ENCODE results near the gene KCNG1. TPM values are rescaled to one million over a fixed set of nuclear protein-coding genes. Genes with fewer than 3 reads are reported as not detected.

KCNG1 gene
- total RNA-seq, 2 donors from 2014 or later: 4.9 to 6.2 TPM

- WGBS, 2 donors: 24 to 30% methylated on average over 12 to 13 of the region's 13 CpGs
- TF ChIP-seq CTCF (IDR thresholded peaks at IDR 0.05): peak in 6 of 7 experiments; percentile 16 to 49 (median 34)
- TF ChIP-seq POLR2A (IDR thresholded peaks at IDR 0.05): no peak
- H3K4me1 ChIP-seq: no peaks in the 10 kb centered on the region
- intact Hi-C loops (cut with DNase I): loop anchor here (5.0 kb wide), 1 partner anchor 314 kb away; no protein-coding TSS in a partner anchor
- no peak overlapping the region for H3K4me3 ChIP-seq
- H3K27ac ChIP-seq: no peak overlapping the region
- H3K9me3 ChIP-seq: no peaks in the 10 kb centered on the region
- DNase-seq (peak in 1 of 4 donors; percentile 20), ATAC-seq (peak; percentile 48)
- no peaks in the 10 kb centered on the region for H3K27me3 ChIP-seq
- no peaks in the 10 kb centered on the region for H3K36me3 ChIP-seq (replicated peaks in 1 of 2; ENCODE audit: insufficient read depth in 1 of 2, low read depth in 2 of 2)
Observed at GRCh38 chr20:50992733-50993457, 30.0 kb downstream of the KCNG1 start.

GRCh38 chr20:50992336-50992732, 30.6 kb downstream of the KCNG1 start:
- WGBS, 2 donors: 45 to 52% methylated on average over 4 of the region's 4 CpGs
- DNase-seq: no peak
- Histone ChIP-seq H3K27me3 (no peaks in the 10 kb centered on the region), H3K36me3 (replicated peaks in 1 of 2; ENCODE audit: insufficient read depth in 1 of 2, low read depth in 2 of 2) (no peaks in the 10 kb centered on the region), H3K27ac (no peak overlapping the region), H3K4me3 (no peak overlapping the region), H3K9me3 (no peaks in the 10 kb centered on the region), H3K4me1 (peaks cover 3% of the 10 kb centered on the region)
- intact Hi-C loops (cut with DNase I): loop anchor here (5.0 kb wide), 1 partner anchor 315 kb away; no protein-coding TSS in a partner anchor
- ATAC-seq: no peak
- TF ChIP-seq POLR2A (IDR thresholded peaks at IDR 0.05) (no peak), CTCF (IDR thresholded peaks at IDR 0.05) (no peak)

- no peak overlapping the region for H3K4me3 ChIP-seq
- TF ChIP-seq POLR2A (IDR thresholded peaks at IDR 0.05): no peak
- TF ChIP-seq CTCF (IDR thresholded peaks at IDR 0.05): no peak
- intact Hi-C loops (cut with DNase I): loop anchor here (5.0 kb wide), 1 partner anchor 316 kb away; no protein-coding TSS in a partner anchor
- DNase-seq (no peak), ATAC-seq (no peak)
- peaks cover 3% of the 10 kb centered on the region for H3K4me1 ChIP-seq
- no peaks in the 10 kb centered on the region for H3K9me3 ChIP-seq
- no peaks in the 10 kb centered on the region for H3K36me3 ChIP-seq (replicated peaks in 1 of 2; ENCODE audit: insufficient read depth in 1 of 2, low read depth in 2 of 2)
- no peak overlapping the region for H3K27ac ChIP-seq
- WGBS, 2 donors: 49 to 66% methylated on average over 2 to 3 of the region's 3 CpGs
- H3K27me3 ChIP-seq: no peaks in the 10 kb centered on the region
Observed at GRCh38 chr20:50991076-50991475, 31.8 kb downstream of the KCNG1 start.

GRCh38 chr20:50987493-50988210, 35.3 kb downstream of the KCNG1 start:
- WGBS, 2 donors: 6 to 10% methylated on average over 9 to 13 of the region's 13 CpGs
- Histone ChIP-seq H3K4me3 (no peak overlapping the region), H3K27me3 (no peaks in the 10 kb centered on the region), H3K27ac (no peak overlapping the region), H3K4me1 (peaks cover 3% of the 10 kb centered on the region), H3K36me3 (replicated peaks in 1 of 2; ENCODE audit: insufficient read depth in 1 of 2, low read depth in 2 of 2) (no peaks in the 10 kb centered on the region), H3K9me3 (no peaks in the 10 kb centered on the region)
- ATAC-seq (peak; percentile 98), DNase-seq (peak; percentile 74 to 85 (median 80))
- intact Hi-C loops (cut with DNase I): no loop called here
- TF ChIP-seq POLR2A (IDR thresholded peaks at IDR 0.05) (no peak), CTCF (IDR thresholded peaks at IDR 0.05) (peak; percentile 71 to 96 (median 92))

Measured in body of pancreas (tissue), 4 donors.